Trophoblast cell (in vitro differentiated cells and primary cell): ENCODE results near the gene RAB15.

Experiments
- DNase-seq, 2 donors: peaks; one replicate each; pipeline ENCODE4 v3.0.0-alpha.2; 2016
- H2AFZ ChIP-seq: 2 replicates; pipeline ENCODE4 v1.6.1; 2013; ENCODE audit warnings: low read length, moderate library complexity, mild to moderate bottlenecking; ENCODE audit not compliant: insufficient read depth, poor library complexity
- H2AK5ac ChIP-seq: 2 replicates; pipeline ENCODE4 v1.6.1; 2013; ENCODE audit warnings: mild to moderate bottlenecking, low read length
- H2BK120ac ChIP-seq: 2 replicates; pipeline ENCODE4 v1.6.1; 2013; ENCODE audit warnings: low read length, mild to moderate bottlenecking, moderate library complexity; ENCODE audit not compliant: insufficient read depth, poor library complexity
- H2BK12ac ChIP-seq: 2 replicates; pipeline ENCODE4 v1.6.1; 2013; ENCODE audit warnings: mild to moderate bottlenecking, low read length, moderate library complexity
- H2BK5ac ChIP-seq: 2 replicates; pipeline ENCODE4 v1.6.1; 2013; ENCODE audit warnings: low read length, low read depth, moderate library complexity, mild to moderate bottlenecking; ENCODE audit not compliant: poor library complexity
- H3K14ac ChIP-seq: 2 replicates; pipeline ENCODE4 v1.6.1; 2013; ENCODE audit warnings: mild to moderate bottlenecking, low read length
- H3K18ac ChIP-seq: 2 replicates; pipeline ENCODE4 v1.6.1; 2013; ENCODE audit warnings: mild to moderate bottlenecking, low read length
- H3K23ac ChIP-seq: 2 replicates; pipeline ENCODE4 v1.6.1; 2013; ENCODE audit warnings: low read length
- H3K27ac ChIP-seq: 2 replicates; pipeline ENCODE4 v1.5.1; 2013; ENCODE audit warnings: low read depth, mild to moderate bottlenecking, inconsistent platforms, low read length, moderate library complexity
- H3K27me3 ChIP-seq: 2 replicates; pipeline ENCODE4 v1.6.1; 2013; ENCODE audit warnings: inconsistent platforms, mild to moderate bottlenecking, low read length, moderate library complexity; ENCODE audit not compliant: insufficient read depth
- H3K36me3 ChIP-seq, 2 experiments: 1 replicate in 1 of 2; 2 replicates in 1 of 2; pipeline ENCODE4 v1.6.1; 2013; ENCODE audit warnings: low read length in 2 of 2, mild to moderate bottlenecking in 2 of 2, moderate library complexity in 1 of 2; ENCODE audit not compliant: insufficient read depth in 2 of 2, control insufficient read depth in 1 of 2
- H3K4ac ChIP-seq: 2 replicates; pipeline ENCODE4 v1.6.1; 2013; ENCODE audit warnings: low read depth, mild to moderate bottlenecking, low read length, moderate library complexity
- H3K4me1 ChIP-seq, 2 experiments: 1 replicate in 1 of 2; 2 replicates in 1 of 2; pipeline ENCODE4 v1.6.1; 2013; ENCODE audit warnings: low read length in 2 of 2, mild to moderate bottlenecking in 2 of 2, moderate library complexity in 1 of 2; ENCODE audit not compliant: insufficient read depth in 2 of 2, control insufficient read depth in 1 of 2
- H3K4me2 ChIP-seq: 2 replicates; pipeline ENCODE4 v1.6.1; 2013; ENCODE audit warnings: inconsistent platforms, mild to moderate bottlenecking, low read length, moderate library complexity
- H3K4me3 ChIP-seq: 2 replicates; pipeline ENCODE4 v1.5.1; 2013; ENCODE audit warnings: mild to moderate bottlenecking, low read depth, low read length, inconsistent platforms
- H3K79me1 ChIP-seq: one replicate; pipeline ENCODE4 v1.6.1; 2013; ENCODE audit warnings: low read length
- H3K79me2 ChIP-seq: 2 replicates; pipeline ENCODE4 v1.6.1; 2013; ENCODE audit warnings: low read length, mild to moderate bottlenecking; ENCODE audit not compliant: control insufficient read depth, insufficient read depth, poor library complexity
- H3K9ac ChIP-seq: 2 replicates; pipeline ENCODE4 v1.6.1; 2013; ENCODE audit warnings: mild to moderate bottlenecking, low read length
- H3K9me3 ChIP-seq: 2 replicates; pipeline ENCODE4 v1.6.1; 2013; ENCODE audit warnings: low read depth, mild to moderate bottlenecking, control low read depth, inconsistent platforms, low read length; ENCODE audit not compliant: insufficient read depth
- H4K12ac ChIP-seq: 2 replicates; pipeline ENCODE4 v1.6.1; 2013; ENCODE audit warnings: low read depth, mild to moderate bottlenecking, low read length, moderate library complexity
- H4K8ac ChIP-seq: 2 replicates; pipeline ENCODE4 v1.6.1; 2013; ENCODE audit warnings: low read depth, mild to moderate bottlenecking, low read length, moderate library complexity
- H4K91ac ChIP-seq: one replicate; pipeline ENCODE4 v1.6.1; 2013; ENCODE audit warnings: low read depth, mild to moderate bottlenecking, low read length, moderate library complexity
- WGBS: extraction: QIAGEN DNeasy Blood & Tissue Kit; methylation state at CpG from one replicate; pipeline ENCODE4 v1.1.7; 2013; ENCODE audit warnings: missing lambda C conversion rate; ENCODE audit not compliant: insufficient read length, insufficient coverage; ENCODE audit errors: extremely low coverage; 5-methylcytosine and 5-hydroxymethylcytosine counted together

RAB15 gene

DNA sequence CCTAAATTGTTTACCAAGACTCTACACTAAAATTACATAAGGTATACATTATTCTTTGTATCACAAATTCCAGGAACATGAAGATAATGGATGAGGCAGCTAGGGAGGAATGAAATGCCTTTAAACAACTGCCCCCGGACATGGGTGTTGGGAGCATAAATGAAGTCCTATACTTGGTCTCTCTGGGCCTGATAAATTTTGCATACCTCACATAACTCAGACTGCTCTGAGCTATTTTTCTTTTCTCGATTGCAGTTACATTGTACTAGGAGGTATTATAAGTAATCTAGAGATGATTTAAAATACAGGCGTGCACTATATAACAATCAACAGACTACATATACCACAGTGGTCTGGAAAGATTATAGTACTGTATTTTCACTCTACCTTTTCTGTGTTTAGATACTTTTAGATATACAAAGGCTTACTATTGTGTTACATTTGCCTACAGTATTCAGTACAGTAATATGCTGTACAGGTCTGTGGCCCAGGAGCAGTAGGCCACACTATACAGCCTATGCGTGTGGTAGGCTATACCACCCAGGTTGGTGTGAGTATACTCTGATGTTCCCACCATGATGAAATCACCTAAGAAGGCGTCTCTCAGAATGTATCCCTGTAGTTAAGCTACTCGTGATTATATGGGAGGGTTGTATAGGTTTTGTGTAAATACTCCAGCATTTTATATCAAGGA lies 28.9 kb upstream of the RAB15 start:
- H3K18ac ChIP-seq = no peak overlapping the region
- WGBS = no CpG with 5 or more reads among the region's 6 CpGs

DNA sequence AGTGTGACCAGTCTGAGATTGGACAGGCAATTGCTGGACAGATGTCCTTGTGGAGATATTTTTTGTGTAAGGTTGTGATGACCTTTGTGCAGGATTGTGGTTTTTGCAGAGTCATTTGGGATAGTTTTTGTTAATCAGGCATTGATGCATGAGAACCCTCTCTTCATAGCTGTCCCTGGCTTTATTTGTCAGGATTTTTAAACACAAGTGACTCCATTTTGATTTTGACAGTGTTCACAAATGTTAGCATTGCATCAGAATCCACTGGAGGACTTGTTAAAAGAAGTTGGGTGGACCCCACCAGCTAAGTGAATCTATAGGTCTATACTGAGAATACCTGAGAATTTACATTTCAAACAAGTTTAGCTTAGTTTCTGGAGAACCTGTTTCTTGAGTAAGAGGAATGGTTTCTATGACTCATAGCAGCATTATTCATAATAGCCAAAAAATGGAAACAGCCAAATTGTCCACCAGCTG lies 26.4 kb upstream of the RAB15 start:
- no peak overlapping the region for H3K18ac ChIP-seq
- H3K79me1 ChIP-seq = no peaks in the 10 kb centered on the region
- H2BK120ac ChIP-seq = no peak overlapping the region
- no peaks in the 10 kb centered on the region for H3K36me3 ChIP-seq
- H2AK5ac ChIP-seq = no peak overlapping the region
- H4K91ac ChIP-seq = no peak overlapping the region
- H2AFZ ChIP-seq = no peak overlapping the region
- H3K4me3 ChIP-seq = no peak overlapping the region
- H3K14ac ChIP-seq = no peak overlapping the region
- H3K79me2 ChIP-seq = no peaks in the 10 kb centered on the region
- no peak overlapping the region for H3K27ac ChIP-seq
- H2BK12ac ChIP-seq = no peak overlapping the region
- H3K4ac ChIP-seq = no peak overlapping the region
- no peaks in the 10 kb centered on the region for H3K9me3 ChIP-seq
- no peak overlapping the region for H4K12ac ChIP-seq
- peak; percentile 2 to 80 for DNase-seq
- H4K8ac ChIP-seq = no peak overlapping the region
- H2BK5ac ChIP-seq = no peak overlapping the region
- peaks cover 0 to 2% of the 10 kb centered on the region in 2 experiments for H3K4me1 ChIP-seq
- no peak overlapping the region for H3K9ac ChIP-seq
- H3K4me2 ChIP-seq = no peak overlapping the region
- H3K27me3 ChIP-seq = no peaks in the 10 kb centered on the region
- H3K23ac ChIP-seq = no peak overlapping the region

More for the DNA sequence above, 28.9 kb upstream of the RAB15 start:
- Histone ChIP-seq H4K12ac (no peak overlapping the region), H2AK5ac (no peak overlapping the region), H3K9me3 (no peaks in the 10 kb centered on the region), H4K8ac (no peak overlapping the region), H3K14ac (no peak overlapping the region), H2BK12ac (no peak overlapping the region), H2BK5ac (no peak overlapping the region), H3K4me3 (no peak overlapping the region), H3K4ac (no peak overlapping the region), H3K9ac (no peak overlapping the region), H3K23ac (no peak overlapping the region), H3K4me1 (peaks cover 0 to 2% of the 10 kb centered on the region in 2 experiments), H3K79me2 (no peaks in the 10 kb centered on the region), H3K36me3 (no peaks in the 10 kb centered on the region), H3K79me1 (no peaks in the 10 kb centered on the region), H3K27me3 (no peaks in the 10 kb centered on the region), H3K4me2 (no peak overlapping the region), H2AFZ (no peak overlapping the region), H2BK120ac (no peak overlapping the region), H3K27ac (no peak overlapping the region), H4K91ac (no peak overlapping the region)
- DNase-seq = peak; percentile 88 to 94

DNA sequence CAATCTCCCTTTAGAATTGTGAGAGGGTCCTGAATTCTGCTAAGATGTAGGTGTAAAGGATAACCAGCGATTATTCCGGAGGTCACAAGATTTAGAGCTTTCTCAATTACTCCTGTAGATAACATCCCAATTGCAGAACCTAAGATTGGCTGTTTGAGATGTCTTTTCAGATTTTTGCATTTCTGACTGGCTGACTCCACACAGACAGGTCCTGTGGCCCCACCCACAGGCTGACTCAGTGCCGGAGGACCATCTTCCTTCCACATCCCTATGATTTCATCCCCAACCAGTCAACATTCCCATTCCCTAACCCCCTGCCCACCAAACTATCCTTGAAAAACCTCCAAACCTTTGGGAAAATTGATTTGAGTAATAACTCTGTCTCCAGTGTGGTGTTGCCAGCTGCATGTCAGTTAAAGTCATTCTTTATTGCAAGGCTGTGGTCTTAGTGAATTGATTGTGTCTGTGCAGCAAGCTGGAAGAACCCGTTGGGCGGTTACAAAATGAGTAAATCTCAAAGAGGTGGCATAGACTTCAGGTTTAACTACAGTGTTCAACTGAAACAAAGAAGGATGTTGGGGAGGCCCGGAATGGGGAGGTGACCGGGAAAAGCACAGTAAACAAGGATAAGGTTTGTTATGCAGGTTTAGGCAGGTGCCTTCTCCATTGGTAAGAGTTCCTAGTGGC lies 25.1 kb upstream of the RAB15 start:
- Histone ChIP-seq H3K79me2 (no peaks in the 10 kb centered on the region), H3K14ac (no peak overlapping the region), H3K4ac (no peak overlapping the region), H3K79me1 (no peaks in the 10 kb centered on the region), H2BK120ac (no peak overlapping the region), H3K27me3 (no peaks in the 10 kb centered on the region), H2AK5ac (no peak overlapping the region), H3K9me3 (no peaks in the 10 kb centered on the region), H3K4me2 (no peak overlapping the region), H4K91ac (no peak overlapping the region), H3K4me1 (peaks cover 0 to 2% of the 10 kb centered on the region in 2 experiments), H2BK12ac (no peak overlapping the region), H3K18ac (no peak overlapping the region), H3K9ac (no peak overlapping the region), H2BK5ac (no peak overlapping the region), H3K27ac (no peak overlapping the region), H4K12ac (no peak overlapping the region), H3K36me3 (peaks cover 0 to 2% of the 10 kb centered on the region in 2 experiments), H3K23ac (no peak overlapping the region), H3K4me3 (no peak overlapping the region), H2AFZ (no peak overlapping the region), H4K8ac (no peak overlapping the region)
- no CpG with 5 or more reads among the region's 7 CpGs for WGBS
- DNase-seq = peak in 1 of 2 donors; percentile 25

DNA sequence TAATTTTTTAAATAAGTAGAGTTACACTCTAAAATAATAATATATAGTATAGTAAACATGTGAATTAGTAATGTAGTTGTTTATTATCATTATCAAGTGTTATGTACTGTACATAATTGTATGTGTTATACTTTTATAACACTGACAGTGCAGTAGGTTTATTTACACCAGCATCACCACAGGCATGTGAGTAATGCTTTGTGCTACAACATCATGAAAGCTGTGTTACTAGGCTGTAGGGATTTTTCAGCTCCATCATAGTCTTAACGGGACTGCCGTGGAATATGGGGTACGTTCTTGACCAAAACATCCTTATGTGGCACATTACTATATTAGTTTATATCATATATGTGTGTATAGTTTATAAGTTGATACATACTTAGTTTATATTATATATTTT lies 23.2 kb upstream of the RAB15 start:
- Histone ChIP-seq H3K4me3 (no peak overlapping the region), H3K9me3 (no peaks in the 10 kb centered on the region), H2BK120ac (no peak overlapping the region), H3K27ac (no peak overlapping the region), H3K4me1 (peaks cover 0 to 2% of the 10 kb centered on the region in 2 experiments), H3K23ac (no peak overlapping the region), H3K9ac (no peak overlapping the region), H3K14ac (no peak overlapping the region), H4K8ac (no peak overlapping the region), H3K4me2 (no peak overlapping the region), H2BK12ac (no peak overlapping the region), H2AFZ (no peak overlapping the region), H2BK5ac (no peak overlapping the region), H3K27me3 (no peaks in the 10 kb centered on the region), H3K18ac (no peak overlapping the region), H3K36me3 (peaks cover 0 to 2% of the 10 kb centered on the region in 2 experiments), H4K91ac (no peak overlapping the region), H3K79me1 (no peaks in the 10 kb centered on the region), H3K79me2 (no peaks in the 10 kb centered on the region), H2AK5ac (no peak overlapping the region), H3K4ac (no peak overlapping the region), H4K12ac (no peak overlapping the region)
- no CpG with 5 or more reads among the region's 3 CpGs for WGBS
- DNase-seq = peak; percentile 35 to 49
